SK-N-SH (cell line): ENCODE measurements around the gene ADAMTS16. TPM values are rescaled to one million over a fixed set of nuclear protein-coding genes. Genes with fewer than 3 reads are reported as not detected.

Experiments used
- CTCF ChIA-PET: fragments of 300-600, 350-600 bp; formaldehyde crosslinking; extraction: SDS; loops from one replicate; lab custom pipeline; 2021; lab: Yijun Ruan, JAX
- POLR2A ChIA-PET: fragments of 350-600 bp; sonication (Branson Sonifier 250); formaldehyde crosslinking; extraction: SDS; loops from one replicate; lab custom pipeline; 2020; ENCODE audit warnings: antibody characterized with exemption, inconsistent platforms; lab: Yijun Ruan, JAX
- DNase-seq: peaks from one replicate; pipeline ENCODE4 v3.0.0; 2012
- H2AFZ ChIP-seq: fragments of 200-600 bp; sonication (generic); 2 replicates; pipeline ENCODE4 v1.8.1; 2016; ENCODE audit warnings: antibody characterized with exemption, mild to moderate bottlenecking, low read depth
- H3F3A ChIP-seq: fragments of 200-600 bp; sonication (generic); replicated peaks from 2 replicates; pipeline ENCODE3; 2016; ENCODE audit warnings: antibody characterized with exemption, mild to moderate bottlenecking; ENCODE audit not compliant: insufficient read depth
- H3K27ac ChIP-seq, 2 experiments: fragments of 200-500 bp in 1 of 2; fragments of 200-600 bp in 1 of 2; sonication (Bioruptor generic) in 1 of 2; sonication (generic), shearing (Covaris generic) in 1 of 2; 2 replicates each; pipeline versions ENCODE4 v1.5.1 to v1.6.1; 2014 to 2016; ENCODE audit warnings: low read depth in 2 of 2, inconsistent platforms in 1 of 2, low read length in 1 of 2, mild to moderate bottlenecking in 1 of 2, mixed read lengths in 1 of 2
- H3K27me3 ChIP-seq: fragments of 200-600 bp; sonication (generic), shearing (Covaris generic); 2 replicates; pipeline ENCODE4 v1.6.1; 2016; ENCODE audit warnings: mixed run types; ENCODE audit not compliant: insufficient read depth
- H3K36me3 ChIP-seq, 2 experiments: fragments of 200-500 bp in 1 of 2; fragments of 200-600 bp in 1 of 2; sonication (Bioruptor generic) in 1 of 2; sonication (generic) in 1 of 2; replicated peaks in 1 of 2; 2 replicates each; pipeline versions ENCODE3 to v1.5.1; 2014 to 2016; ENCODE audit warnings: low read length in 1 of 2, mild to moderate bottlenecking in 1 of 2; ENCODE audit not compliant: insufficient read depth in 2 of 2, control insufficient read depth in 1 of 2
- H3K4me1 ChIP-seq, 2 experiments: fragments of 200-500 bp in 1 of 2; fragments of 200-600 bp in 1 of 2; sonication (Bioruptor generic) in 1 of 2; sonication (generic), shearing (Covaris generic) in 1 of 2; 2 replicates each; pipeline versions ENCODE4 v1.5.1 to v1.6.1; 2014 to 2016; ENCODE audit warnings: low read depth in 1 of 2, low read length in 1 of 2, mixed run types in 1 of 2; ENCODE audit not compliant: insufficient read depth in 2 of 2, control insufficient read depth in 1 of 2
- H3K4me2 ChIP-seq: fragments of 200-600 bp; sonication (generic), shearing (Covaris generic); 2 replicates; pipeline ENCODE4 v1.6.1; 2017; ENCODE audit warnings: mixed run types
- H3K4me3 ChIP-seq, 2 experiments: fragments of 200-500 bp in 1 of 2; fragments of 200-600 bp in 1 of 2; sonication (Bioruptor generic) in 1 of 2; sonication (generic), shearing (Covaris generic) in 1 of 2; 2 replicates each; pipeline versions ENCODE4 v1.5.1 to v1.8.1; 2014 to 2016; ENCODE audit warnings: low read depth in 2 of 2, inconsistent platforms in 1 of 2, low read length in 1 of 2, mild to moderate bottlenecking in 1 of 2, mixed read lengths in 1 of 2, moderate library complexity in 1 of 2
- H3K79me2 ChIP-seq: fragments of 200-600 bp; sonication (generic); 2 replicates; pipeline ENCODE4 v1.8.1; 2017; ENCODE audit warnings: mild to moderate bottlenecking; ENCODE audit not compliant: insufficient read depth
- H3K9ac ChIP-seq: fragments of 200-600 bp; sonication (generic); 2 replicates; pipeline ENCODE4 v1.6.1; 2017; ENCODE audit warnings: mixed run types
- H3K9me2 ChIP-seq: fragments of 200-600 bp; sonication (generic); 2 replicates; pipeline ENCODE4 v1.6.1; 2017; ENCODE audit warnings: mixed run types
- H3K9me3 ChIP-seq: fragments of 200-600 bp; sonication (generic); 2 replicates; pipeline ENCODE4 v1.6.1; 2017; ENCODE audit warnings: mixed run types, mild to moderate bottlenecking, moderate library complexity
- H4K20me1 ChIP-seq: fragments of 200-600 bp; sonication (generic); 2 replicates; pipeline ENCODE4 v1.6.1; 2017; ENCODE audit warnings: mild to moderate bottlenecking, mixed run types; ENCODE audit not compliant: insufficient read depth
- RFX5 ChIP-seq: IDR thresholded peaks from 2 replicates; pipeline ENCODE4 v1.6.1; 2012; ENCODE audit warnings: mild to moderate bottlenecking, improper control_type of control experiment, low read length
- TAF1 ChIP-seq: IDR thresholded peaks from 2 replicates; pipeline ENCODE4 v1.6.1; 2012; ENCODE audit warnings: low read depth, mild to moderate bottlenecking, low read length, moderate library complexity, borderline replicate concordance
- TCF12 ChIP-seq: IDR thresholded peaks from 2 replicates; pipeline ENCODE4 v1.4.0; 2012
- TEAD4 ChIP-seq: IDR thresholded peaks from 2 replicates; pipeline ENCODE4 v1.4.0; 2012; ENCODE audit warnings: mild to moderate bottlenecking, borderline replicate concordance; ENCODE audit not compliant: insufficient read depth
- YY1 ChIP-seq: IDR thresholded peaks from 2 replicates; pipeline ENCODE4 v1.4.0; 2012; ENCODE audit warnings: low read depth, mild to moderate bottlenecking
- WGBS: methylation state at CpG from one replicate; pipeline ENCODE4 v1.1.6; 2017; ENCODE audit warnings: low lambda C conversion rate; 5-methylcytosine and 5-hydroxymethylcytosine counted together
- polyA plus RNA-seq, 3 experiments: library from polyadenylated mRNA; depleted of rRNA; stranded (reverse); fragments of >200 nt; gene quantifications; 2 replicates each; pipeline ENCODE4 v1.2.3, GENCODE V29; 2012
- TF ChIP-seq, protein P1 (sequence below): IDR thresholded peaks from 2 replicates; pipeline ENCODE4 v1.4.0; 2012; ENCODE audit warnings: low read depth, borderline replicate concordance
- TF ChIP-seq, protein P2 (sequence below): fragments of 150-350 bp; IDR thresholded peaks from 2 replicates; pipeline ENCODE4 v1.6.1; 2016; ENCODE audit warnings: mild to moderate bottlenecking, low read depth, low read length
- TF ChIP-seq, protein P3 (sequence below): IDR thresholded peaks from 2 replicates; pipeline ENCODE4 v1.4.0; 2012; ENCODE audit warnings: low read depth, borderline replicate concordance
- TF ChIP-seq, protein P4 (sequence below): IDR thresholded peaks from 2 replicates; pipeline ENCODE4 v1.6.1; 2012; ENCODE audit warnings: mild to moderate bottlenecking, low read depth, low read length, moderate library complexity
- TF ChIP-seq, protein P5 (sequence below): fragments of 150-350 bp; IDR thresholded peaks from 2 replicates; pipeline ENCODE4 v1.6.1; 2017; ENCODE audit warnings: antibody characterized with exemption, low read length, low read depth, borderline replicate concordance

Gene ADAMTS16
- polyA plus RNA-seq, 1 of the 3 experiments (the other 2 are of a cell fraction): not detected

DNA sequence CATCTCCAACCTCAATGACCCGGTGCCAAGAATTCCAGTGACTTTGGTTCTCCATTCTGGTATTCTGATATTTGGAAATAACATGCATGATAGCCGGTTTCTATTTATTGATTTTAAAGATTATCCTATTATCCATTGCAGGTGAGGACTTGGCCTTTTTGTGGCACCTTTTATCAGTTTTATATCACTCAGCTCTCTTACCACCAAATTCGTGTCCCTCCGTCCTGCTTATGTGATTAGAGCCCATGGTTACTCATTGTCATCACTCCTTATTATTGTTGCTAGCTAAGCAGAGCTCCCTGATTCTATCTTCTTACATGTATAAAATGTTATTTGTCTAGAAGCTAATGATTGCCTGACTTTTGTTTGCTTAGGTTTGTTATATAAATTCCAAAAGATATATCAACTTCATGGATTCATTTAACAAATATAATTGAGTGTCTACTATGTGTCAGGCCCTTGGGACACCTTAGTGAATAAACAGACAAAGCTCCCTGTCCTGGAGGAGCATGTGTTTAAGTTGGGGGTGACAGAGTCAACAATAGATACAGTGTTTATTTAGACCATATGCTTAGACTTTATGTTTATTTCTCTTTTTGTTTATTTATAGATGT is 138.2 kb downstream of the ADAMTS16 start:
- Histone ChIP-seq H3K9me3 (no peaks in the 10 kb centered on the region), H3K9ac (no peak overlapping the region), H4K20me1 (no peaks in the 10 kb centered on the region), H3K79me2 (no peaks in the 10 kb centered on the region), H3F3A (peaks cover 5% of the 10 kb centered on the region), H3K4me1 (peaks cover 0 to 4% of the 10 kb centered on the region in 2 experiments; a peak in 3 of 4 replicates), H3K4me3 (no peak overlapping the region), H3K4me2 (no peak overlapping the region), H2AFZ (no peak overlapping the region), H3K9me2 (no peaks in the 10 kb centered on the region), H3K27me3 (no peaks in the 10 kb centered on the region), H3K36me3 (no peaks in the 10 kb centered on the region), H3K27ac (no peak overlapping the region)
- CTCF ChIA-PET: interaction anchor here (1.3 kb wide), 1 partner anchor 54 kb away, joined by 3 read pairs; no protein-coding TSS in a partner anchor
- POLR2A ChIA-PET: no interaction called here
- DNase-seq: no peak
- WGBS: 73% methylated on average over 4 of the region's 4 CpGs
- TF ChIP-seq TEAD4: no peak
- TF ChIP-seq, protein P1, sequence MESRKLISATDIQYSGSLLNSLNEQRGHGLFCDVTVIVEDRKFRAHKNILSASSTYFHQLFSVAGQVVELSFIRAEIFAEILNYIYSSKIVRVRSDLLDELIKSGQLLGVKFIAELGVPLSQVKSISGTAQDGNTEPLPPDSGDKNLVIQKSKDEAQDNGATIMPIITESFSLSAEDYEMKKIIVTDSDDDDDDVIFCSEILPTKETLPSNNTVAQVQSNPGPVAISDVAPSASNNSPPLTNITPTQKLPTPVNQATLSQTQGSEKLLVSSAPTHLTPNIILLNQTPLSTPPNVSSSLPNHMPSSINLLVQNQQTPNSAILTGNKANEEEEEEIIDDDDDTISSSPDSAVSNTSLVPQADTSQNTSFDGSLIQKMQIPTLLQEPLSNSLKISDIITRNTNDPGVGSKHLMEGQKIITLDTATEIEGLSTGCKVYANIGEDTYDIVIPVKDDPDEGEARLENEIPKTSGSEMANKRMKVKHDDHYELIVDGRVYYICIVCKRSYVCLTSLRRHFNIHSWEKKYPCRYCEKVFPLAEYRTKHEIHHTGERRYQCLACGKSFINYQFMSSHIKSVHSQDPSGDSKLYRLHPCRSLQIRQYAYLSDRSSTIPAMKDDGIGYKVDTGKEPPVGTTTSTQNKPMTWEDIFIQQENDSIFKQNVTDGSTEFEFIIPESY: no peak
- TF ChIP-seq, all 33 proteins: peak for 0

DNA sequence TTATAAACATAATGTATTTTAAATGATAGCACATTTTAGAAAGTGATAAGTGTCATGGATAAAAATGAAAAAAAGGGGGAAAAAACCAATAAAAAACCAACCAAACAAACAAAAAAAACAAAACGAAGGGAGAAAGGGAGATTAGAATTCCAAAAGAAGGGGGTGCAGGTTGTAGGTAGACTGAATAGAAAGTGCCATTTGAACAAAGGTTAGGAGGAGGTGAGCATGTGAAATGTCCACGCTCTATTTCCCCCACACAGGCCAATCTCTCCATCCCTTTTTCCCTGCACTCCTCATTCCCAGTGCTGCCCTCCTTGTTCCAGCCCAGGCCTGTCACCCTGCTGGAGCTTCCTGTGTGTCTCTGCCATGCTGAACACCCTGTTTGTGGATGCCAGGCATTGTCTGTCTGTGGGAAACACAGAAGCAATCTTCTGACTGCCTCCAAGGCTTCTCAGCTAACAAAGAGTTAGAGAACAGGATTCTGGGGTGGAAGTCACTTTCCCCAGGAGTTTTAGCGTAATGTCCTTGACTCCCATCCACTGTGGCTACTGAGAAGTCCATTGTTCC is 138.8 kb downstream of the ADAMTS16 start:
- Histone ChIP-seq H2AFZ (no peak overlapping the region), H3K79me2 (no peaks in the 10 kb centered on the region), H3K9me3 (no peaks in the 10 kb centered on the region), H4K20me1 (no peaks in the 10 kb centered on the region), H3K36me3 (no peaks in the 10 kb centered on the region), H3F3A (peaks cover 5% of the 10 kb centered on the region), H3K4me1 (peaks cover 0 to 4% of the 10 kb centered on the region in 2 experiments; a peak in 3 of 4 replicates), H3K9ac (no peak overlapping the region), H3K4me3 (no peak overlapping the region), H3K27ac (no peak overlapping the region), H3K27me3 (no peaks in the 10 kb centered on the region), H3K4me2 (no peak overlapping the region), H3K9me2 (no peaks in the 10 kb centered on the region)
- POLR2A ChIA-PET: no interaction called here
- 75% methylated on average over 3 of the region's 3 CpGs for WGBS
- CTCF ChIA-PET: no interaction called here
- TF ChIP-seq, protein P2, sequence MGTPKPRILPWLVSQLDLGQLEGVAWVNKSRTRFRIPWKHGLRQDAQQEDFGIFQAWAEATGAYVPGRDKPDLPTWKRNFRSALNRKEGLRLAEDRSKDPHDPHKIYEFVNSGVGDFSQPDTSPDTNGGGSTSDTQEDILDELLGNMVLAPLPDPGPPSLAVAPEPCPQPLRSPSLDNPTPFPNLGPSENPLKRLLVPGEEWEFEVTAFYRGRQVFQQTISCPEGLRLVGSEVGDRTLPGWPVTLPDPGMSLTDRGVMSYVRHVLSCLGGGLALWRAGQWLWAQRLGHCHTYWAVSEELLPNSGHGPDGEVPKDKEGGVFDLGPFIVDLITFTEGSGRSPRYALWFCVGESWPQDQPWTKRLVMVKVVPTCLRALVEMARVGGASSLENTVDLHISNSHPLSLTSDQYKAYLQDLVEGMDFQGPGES: no peak
- TF ChIP-seq, protein P3, sequence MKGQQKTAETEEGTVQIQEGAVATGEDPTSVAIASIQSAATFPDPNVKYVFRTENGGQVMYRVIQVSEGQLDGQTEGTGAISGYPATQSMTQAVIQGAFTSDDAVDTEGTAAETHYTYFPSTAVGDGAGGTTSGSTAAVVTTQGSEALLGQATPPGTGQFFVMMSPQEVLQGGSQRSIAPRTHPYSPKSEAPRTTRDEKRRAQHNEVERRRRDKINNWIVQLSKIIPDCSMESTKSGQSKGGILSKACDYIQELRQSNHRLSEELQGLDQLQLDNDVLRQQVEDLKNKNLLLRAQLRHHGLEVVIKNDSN: no peak
- TF ChIP-seq YY1 (no peak), RFX5 (no peak), TAF1 (no peak), TCF12 (no peak)
- TF ChIP-seq, protein P4, sequence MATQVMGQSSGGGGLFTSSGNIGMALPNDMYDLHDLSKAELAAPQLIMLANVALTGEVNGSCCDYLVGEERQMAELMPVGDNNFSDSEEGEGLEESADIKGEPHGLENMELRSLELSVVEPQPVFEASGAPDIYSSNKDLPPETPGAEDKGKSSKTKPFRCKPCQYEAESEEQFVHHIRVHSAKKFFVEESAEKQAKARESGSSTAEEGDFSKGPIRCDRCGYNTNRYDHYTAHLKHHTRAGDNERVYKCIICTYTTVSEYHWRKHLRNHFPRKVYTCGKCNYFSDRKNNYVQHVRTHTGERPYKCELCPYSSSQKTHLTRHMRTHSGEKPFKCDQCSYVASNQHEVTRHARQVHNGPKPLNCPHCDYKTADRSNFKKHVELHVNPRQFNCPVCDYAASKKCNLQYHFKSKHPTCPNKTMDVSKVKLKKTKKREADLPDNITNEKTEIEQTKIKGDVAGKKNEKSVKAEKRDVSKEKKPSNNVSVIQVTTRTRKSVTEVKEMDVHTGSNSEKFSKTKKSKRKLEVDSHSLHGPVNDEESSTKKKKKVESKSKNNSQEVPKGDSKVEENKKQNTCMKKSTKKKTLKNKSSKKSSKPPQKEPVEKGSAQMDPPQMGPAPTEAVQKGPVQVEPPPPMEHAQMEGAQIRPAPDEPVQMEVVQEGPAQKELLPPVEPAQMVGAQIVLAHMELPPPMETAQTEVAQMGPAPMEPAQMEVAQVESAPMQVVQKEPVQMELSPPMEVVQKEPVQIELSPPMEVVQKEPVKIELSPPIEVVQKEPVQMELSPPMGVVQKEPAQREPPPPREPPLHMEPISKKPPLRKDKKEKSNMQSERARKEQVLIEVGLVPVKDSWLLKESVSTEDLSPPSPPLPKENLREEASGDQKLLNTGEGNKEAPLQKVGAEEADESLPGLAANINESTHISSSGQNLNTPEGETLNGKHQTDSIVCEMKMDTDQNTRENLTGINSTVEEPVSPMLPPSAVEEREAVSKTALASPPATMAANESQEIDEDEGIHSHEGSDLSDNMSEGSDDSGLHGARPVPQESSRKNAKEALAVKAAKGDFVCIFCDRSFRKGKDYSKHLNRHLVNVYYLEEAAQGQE: no peak
- TF ChIP-seq, protein P5, sequence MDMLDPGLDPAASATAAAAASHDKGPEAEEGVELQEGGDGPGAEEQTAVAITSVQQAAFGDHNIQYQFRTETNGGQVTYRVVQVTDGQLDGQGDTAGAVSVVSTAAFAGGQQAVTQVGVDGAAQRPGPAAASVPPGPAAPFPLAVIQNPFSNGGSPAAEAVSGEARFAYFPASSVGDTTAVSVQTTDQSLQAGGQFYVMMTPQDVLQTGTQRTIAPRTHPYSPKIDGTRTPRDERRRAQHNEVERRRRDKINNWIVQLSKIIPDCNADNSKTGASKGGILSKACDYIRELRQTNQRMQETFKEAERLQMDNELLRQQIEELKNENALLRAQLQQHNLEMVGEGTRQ: no peak
- TF ChIP-seq, protein P1: no peak
- DNase-seq: no peak
